Stimulated activated naive CD4-positive, alpha-beta T cell treated with Interleukin-2 at 50 U/mL for 16 hours (primary cell): ENCODE measurements around the gene MEIOB.
"Not testable (repeated sequence)": the region's sequence is repeated elsewhere in the genome, so short reads cannot be mapped to it uniquely, and the experiment has no call there.

Experiments
- DNase-seq: peaks from one replicate; lab custom pipeline; 2025; lab: John Stamatoyannopoulos, UW

Gene MEIOB

DNA sequence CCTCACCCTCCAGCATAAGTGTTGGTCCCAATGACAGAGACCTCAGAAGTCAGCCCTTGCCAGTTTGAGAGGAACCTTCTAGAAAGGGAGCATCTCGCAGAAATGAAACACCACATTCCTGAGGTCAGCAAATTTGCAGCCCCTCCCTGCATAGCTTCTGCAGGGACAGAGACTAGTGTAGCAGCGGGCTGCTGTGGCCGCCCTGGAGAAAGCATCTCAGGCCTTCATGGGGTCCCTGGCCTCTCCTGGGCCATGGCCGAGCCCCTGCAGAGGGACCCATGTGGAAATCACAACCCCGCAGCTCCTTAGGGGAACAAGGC lies 34.8 kb upstream of the MEIOB start:
- DNase-seq = no peak

DNA sequence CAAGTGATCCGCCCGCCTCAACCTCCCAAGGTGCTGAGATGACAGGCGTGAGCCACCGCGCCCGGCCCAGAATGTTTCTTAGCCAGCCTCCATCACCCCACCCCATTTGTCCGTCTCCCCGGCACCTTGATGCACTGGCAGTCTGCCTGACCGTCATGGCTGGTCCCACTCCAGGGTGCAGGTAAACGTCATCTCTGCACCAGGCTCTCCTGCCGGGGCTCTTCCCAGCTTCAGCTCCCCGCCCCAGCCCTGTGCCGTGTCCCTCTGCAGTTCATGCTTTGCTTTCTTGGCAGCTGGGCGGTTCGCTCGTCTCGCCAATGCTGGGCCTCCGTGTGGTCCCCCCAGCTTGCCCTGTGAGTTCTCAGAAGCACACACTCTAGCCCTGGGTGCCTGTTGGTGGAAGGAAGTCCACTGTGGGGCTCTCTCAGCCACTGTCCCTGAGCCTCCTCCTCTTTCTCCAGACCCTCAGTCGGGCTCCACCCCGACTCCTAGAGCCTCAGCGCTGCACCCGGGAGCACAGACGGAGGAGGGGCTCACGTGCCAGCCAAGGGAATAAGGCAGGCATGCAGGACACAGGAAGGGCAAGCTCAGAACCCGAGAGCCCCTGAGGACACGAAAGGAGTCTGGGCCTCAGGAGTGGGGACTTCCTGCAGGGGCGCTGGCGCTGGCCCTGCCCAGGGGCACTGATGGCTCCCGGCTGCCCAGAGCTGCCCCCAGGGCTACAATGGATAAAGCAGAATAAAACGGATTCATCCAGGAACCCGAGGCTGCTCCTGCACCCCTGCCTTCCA lies 34.3 kb upstream of the MEIOB start:
- DNase-seq = no peak

DNA sequence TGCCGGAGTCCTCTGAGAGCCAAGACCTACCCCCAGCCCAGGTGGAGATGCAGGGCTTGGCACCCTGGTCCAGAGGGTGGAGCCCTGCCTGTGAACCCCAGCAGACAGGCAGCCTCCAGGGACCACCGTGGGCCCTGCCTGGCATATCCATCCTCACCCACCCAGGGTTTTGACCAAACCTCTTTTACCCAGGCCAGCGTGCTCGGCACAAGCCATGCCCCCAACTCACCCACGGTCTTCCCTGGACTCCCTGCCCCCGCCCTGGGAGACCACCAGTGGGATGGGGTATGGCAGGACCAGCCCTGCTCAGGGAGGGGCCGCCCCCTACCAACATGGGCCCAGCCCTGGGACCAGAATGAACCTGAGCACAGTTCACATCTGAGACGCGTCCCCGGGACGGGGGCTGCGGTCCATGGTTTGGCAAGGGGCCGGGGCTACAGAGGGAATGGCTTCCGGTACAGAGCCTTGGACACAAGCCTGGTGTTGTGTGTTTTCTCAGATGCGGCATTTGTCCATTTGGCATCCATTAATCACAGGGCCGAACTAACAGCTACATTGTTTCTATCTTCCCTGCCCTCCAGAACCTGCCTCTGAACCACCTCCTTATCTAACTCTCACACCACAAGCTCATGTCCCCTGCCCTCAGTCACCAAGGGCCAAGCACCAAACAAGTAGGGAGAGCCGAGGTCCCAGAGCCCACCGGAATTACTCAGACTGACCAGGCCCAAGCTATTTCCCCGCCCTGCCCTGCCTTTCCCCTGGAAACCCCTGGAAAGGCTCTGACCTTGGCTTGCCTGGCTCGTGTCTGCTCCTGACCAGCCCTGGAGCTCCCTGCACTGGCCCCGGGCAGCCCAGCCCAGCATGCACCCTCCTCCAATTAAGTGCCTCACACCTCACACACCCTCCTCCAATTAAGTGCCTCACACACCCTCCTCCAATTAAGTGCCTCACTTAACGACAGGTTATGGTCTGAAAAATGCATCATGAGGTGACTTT lies 32.2 kb upstream of the MEIOB start:
- no peak for DNase-seq

DNA sequence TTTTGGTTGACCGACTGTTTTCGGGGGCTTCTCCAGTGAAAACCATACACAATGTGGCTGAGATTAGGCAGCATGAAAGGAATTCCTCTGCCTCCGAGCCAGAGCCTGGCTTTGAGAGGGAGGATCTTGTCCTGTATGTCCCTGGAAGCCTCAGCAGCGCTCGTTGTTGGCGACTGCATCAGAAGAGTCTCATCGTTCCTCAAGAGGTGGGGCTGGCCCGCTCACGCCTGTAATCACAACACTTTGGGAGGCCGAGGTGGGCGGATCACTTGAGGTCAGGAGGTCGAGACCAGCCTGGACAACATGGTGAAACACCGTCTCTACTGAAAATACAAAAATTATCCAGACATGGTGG lies 31.2 kb upstream of the MEIOB start:
- DNase-seq = no peak

DNA sequence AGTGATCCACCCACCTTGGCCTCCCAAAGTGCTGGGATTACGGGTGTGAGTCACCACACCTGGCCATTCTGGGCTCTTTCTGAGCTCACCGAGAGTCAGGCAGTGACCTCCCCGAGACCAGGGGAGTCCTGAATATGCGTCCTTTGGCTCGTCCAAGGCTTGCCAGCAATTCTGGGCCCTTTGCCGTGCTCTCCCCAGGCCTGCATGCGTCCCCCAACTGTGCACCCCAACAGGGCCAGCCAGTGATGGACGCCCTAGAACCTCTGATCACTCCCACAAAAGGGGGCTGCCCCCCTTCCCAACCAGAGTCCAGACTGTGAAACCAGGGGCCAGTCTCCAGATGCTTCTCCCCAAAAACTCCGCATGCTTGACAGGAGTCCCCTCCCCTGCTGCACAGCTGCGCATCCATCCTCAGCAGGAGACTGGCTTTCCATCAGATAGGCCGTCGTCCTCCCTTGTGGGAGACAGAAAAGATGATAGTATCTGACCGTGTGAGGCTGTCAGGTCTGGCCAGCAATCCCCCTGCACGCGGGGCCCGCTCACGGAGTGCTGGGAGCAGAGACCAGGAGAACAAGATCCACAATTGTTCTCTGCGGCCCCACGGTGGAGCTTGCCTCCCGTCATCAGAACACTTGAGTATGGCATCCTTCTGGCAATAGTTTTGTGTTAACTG lies 30.7 kb upstream of the MEIOB start:
- no peak for DNase-seq

DNA sequence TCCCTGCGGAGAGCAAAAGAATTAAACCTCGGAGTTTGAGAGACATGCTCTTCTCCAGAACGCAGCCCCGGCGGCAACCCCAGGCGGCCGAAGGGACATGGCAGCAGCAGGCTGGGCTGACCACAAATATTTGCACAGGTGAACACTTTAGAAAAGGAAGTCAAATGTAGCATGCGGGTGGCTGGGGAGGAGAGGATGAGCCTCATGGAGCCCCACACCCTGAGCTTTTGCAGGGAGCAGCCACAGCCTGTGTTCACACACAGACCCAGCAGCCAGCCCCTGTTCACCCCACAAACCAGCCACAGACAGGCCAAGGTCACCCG lies 28.4 kb upstream of the MEIOB start:
- DNase-seq = no peak

DNA sequence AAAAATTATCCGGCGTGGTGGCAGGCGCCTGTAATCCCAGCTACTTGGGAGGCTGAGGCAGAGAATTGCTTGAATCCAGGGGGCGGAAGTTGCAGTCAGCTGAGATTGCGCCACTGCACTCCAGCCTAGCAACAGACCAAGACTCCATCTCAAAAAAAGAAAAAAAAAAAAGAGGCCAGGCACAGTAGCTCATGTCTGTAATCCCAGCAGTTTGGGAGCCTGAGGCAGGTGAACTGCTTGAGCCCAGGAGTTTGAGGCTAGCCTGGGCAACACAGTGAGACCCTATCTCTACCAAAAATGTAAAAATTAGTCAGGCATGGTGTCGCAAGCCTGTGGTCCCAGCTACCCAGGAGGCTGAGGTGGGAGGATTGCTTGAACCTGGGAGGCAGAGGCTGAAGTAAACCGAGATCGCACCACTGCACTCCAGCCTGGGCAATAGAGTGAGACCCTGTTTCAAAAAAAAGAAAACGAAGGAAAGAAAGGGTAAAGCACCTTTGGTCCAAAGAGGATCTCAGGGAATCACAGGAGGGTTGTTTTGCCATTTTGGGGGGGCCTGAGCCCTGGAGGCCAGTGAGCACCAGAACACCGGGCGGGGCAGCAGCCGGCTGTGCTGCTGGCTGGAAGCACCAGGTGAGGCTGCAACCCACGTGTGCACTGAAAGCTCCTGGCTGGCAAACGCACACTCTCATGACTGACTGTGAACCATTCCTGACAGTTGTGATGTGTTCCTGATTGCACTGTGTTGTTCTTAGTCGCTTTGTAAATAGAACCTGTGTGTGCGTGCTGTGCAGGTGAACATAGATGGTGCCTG lies 27.9 kb upstream of the MEIOB start:
- DNase-seq = no peak

DNA sequence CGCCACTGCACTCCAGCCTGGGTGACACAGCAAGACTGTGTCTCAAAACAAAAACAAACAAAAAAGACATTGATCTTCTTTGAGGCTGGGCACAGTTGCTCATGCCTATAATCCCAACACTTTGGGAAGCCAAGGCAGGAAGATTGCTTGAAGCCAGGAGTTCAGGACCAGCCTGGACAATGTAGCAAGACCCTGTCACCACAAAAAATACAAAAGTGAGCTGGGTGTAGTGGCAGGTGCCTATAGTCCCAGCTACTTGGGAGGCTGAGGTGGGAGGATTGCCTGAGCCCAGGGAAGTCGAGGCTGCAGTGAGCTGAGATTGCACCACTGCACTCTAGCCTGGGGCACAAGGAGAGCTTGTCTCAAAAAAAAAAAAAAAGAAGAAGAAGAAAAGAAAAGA lies 25.7 kb upstream of the MEIOB start:
- DNase-seq = not testable (repeated sequence)

DNA sequence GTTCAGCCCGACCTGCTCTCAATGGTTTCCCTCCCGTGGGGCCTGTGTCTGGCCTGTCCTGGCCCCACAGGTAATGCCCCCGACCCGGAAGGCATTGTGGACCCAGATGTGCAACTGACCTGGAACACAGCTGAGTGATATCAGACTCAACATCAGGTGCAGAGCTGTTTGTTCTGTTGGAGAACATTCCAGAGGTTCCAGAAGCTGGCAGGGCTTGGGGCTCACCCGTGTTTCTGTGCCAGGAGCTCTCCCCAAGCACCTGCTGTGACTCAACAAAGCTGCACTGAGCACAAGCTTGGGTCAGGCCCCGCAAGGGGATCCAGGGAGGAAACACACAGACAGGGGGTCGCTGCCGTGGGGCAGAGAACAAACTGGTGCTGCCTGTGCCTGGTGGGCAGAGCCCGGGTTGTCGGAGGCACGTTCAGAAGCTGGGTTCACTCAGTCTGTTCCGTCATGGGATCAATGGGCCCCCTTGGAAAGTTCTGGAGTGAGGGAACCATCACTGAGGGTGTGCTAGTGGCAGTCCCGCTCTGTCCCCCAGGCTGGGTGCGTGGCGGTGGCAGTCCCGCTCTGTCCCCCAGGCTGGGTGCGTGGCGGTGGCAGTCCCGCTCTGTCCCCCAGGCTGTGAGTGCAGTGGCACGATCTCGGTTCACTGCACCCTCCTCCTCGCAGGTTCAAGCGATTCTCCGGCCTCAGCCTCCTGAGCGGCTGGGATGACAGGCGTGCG lies 24.1 kb upstream of the MEIOB start:
- no peak for DNase-seq

DNA sequence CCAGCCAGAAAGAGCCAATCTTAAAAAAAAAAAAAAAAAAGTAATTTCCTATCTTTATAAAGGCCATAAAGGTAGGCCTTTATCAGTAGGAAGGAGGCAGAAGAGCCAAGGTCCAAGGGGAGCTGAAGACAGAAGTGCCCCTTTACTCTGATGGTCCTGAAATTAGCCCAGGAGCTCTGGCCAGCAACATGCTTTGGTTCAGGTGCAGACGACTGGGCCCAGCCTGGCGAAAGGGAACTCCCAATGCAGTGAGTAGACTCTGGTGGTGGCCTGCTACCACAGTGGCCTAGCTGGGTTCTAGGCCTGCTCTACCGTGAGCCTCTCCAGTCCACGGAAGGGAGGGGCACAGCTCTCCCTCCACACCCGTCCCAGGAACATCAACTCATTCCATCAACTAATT lies 23.1 kb upstream of the MEIOB start:
- DNase-seq = no peak

DNA sequence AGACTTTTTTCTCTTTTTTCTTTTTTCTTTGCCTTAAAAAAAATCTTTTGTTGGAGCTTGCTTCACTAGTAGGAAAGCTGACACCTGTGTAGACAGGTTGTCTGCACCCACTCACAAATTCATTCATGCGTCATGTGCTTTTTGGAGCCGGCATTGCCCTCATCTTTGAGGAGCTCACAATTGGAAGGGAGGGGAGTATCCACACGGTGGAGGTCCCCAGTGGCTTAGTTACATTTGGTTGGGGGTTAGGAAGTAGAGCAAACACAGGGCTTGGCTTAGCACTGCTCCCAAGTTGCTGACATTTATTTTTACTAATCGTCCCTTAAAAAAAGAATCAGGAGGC lies 18.7 kb upstream of the MEIOB start:
- DNase-seq = no peak

DNA sequence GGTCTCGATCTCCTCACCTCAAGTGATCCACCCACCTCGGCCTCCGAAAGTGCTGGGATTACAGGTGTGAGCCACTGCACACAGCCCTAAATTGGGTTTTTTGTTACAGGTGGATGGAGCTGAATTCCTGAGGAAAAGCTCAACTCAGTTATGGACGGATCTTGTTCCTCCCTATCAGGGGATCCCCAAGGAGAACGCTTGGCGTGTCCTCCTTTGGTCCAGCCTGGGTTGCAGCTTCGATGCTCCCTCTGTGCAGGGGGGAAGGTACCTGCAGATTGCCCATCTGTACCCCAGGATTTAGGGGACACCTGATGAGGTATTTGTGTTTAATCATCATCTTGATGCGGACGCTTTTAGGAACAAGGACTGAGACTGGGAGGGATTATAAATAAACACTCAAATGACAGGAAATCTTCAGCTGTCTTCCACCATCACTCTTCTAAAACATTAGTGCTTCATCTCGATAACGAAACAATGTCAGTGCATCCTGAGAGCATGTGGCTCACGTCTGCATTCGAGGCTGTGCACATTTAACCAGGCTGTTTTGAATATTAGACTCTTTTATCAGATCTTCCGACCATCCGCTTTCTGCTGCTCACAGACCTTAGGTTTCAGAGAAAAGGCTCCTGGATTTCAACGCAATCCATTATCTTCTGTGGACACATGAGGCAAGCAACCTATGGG lies 18.2 kb upstream of the MEIOB start:
- no peak for DNase-seq

DNA sequence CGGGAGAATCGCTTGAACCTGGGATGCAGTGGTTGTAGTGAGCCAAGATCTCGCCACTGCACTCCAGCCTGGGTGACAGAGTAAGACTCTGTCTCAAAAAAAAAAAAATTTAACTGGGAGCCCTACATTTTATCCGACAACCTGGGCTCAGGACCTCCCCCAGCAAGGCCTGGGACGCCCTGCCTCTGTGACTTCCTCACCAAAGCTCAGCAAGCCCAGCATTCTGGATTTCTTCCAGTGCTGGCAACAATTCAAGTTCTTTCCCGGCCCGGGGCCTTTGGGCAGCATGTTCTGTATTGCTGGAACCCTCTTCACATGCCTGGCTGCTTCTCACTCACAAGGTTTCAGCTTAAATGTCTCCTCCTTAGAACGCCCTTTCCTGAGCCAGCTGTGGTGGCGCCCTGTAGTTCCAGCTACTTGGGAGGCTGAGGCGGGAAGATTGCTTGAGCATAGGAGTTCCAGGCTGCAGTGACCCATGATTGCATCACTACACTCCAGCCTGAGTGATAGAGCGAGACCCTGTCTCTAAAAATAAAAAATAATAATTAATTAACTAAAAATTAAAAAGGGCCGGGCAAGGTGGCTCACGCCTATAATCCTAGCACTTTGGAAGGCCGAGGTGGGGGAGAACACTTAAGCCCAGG lies 15.9 kb upstream of the MEIOB start:
- no peak for DNase-seq

DNA sequence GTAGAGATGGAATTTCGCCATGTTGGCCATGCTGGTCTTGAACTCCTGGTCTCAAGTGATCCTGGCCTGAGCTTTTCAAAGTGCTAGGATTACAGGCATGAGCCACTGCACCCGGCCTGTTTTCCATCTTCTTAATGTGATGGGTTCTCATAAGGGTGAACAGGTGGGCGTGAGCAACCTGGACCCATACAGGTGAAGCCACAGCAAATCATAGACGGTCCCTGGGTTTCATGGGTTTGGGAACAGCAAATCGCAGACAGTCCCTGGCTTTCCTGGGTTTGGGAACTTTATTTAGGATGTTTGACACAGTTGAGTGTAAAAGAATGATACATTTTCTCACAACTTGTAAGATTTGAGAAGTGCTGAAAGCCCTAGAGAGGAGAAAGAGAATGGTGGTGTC lies 12.9 kb upstream of the MEIOB start:
- no peak for DNase-seq

DNA sequence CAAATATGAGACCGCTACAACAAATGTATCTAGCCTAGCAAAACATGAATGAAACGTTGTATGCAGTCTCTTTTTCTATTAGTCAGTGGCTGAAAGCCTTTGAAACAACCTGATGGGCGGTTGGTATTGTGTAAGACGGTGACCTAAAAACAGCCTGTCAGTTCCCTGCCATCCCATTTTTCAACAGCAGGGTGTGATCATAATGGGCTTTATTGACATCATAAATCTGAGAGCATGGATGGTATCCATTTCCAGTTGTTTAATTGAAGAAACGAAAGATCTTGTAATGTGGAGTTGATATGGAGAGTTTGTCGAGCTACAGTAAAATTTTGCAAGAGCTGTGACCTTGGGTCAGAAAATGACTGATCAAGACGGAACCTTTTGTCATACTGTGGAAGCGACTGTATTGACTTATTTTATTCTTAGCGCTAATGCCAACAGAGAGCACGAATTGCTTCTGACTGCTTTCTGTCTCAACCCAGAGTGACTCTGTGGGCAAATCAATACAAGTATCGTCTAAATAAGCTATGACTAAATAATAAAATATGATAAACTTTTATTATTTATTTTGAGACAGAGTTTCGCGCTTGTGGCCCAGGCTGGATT lies 12.3 kb upstream of the MEIOB start:
- DNase-seq = no peak

DNA sequence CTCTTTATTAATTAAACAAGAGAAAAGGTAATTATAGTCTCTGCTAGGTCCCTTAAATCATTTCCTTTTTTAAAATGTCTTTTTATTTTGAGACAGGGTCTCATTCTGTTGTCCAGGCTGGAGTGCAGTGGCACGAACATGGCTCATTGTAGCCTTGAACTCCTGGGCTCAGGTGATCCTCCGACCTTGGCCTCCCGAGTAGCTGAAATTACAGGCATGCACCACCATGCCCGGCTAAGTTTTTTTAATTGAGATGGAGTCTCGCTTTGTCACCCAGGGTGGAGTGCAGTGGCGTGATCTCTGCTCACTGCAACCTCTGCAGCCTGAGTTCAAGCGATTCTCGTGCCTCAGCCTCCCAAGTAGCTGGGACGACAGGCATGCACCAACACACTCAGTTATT lies 9.2 kb upstream of the MEIOB start:
- DNase-seq = not testable (repeated sequence)

DNA sequence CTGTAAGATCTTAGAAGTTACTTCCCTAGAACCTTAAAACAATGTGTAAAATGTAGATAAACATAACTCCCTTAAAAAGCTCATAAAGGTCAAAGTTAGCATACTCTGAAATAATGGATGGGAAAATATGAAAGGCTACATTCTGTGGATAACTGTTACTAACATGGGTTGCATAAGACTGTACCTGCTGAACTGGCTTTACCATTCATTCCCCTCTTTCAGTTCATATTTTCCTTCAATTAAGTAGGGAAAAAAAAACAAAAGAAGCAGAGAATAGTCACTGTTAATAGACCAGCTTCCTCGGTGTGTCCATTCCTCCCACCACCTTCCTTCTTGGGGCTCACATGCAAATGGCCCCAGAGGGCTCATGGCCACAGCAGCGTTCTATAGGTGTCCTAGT lies 7.5 kb upstream of the MEIOB start:
- no peak for DNase-seq

DNA sequence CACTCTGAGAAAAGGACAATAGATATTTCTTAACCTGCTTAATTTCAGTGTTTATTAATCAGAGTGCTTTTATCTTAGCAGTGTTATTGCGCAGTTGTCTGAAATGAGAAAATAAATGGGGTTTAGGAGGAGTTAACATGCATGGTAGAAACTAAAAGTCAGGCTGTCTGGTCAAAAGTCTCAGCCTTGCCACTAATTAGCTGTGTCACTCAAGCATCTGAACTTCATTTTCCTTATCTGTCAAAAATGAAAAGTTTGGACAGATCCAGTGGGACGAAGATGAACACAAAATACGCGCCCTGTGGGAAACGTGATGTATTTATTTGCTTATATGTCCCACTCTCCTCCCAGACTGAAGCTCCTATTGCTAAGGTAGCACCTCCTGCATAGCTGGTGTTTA lies 6.3 kb upstream of the MEIOB start:
- DNase-seq = no peak

DNA sequence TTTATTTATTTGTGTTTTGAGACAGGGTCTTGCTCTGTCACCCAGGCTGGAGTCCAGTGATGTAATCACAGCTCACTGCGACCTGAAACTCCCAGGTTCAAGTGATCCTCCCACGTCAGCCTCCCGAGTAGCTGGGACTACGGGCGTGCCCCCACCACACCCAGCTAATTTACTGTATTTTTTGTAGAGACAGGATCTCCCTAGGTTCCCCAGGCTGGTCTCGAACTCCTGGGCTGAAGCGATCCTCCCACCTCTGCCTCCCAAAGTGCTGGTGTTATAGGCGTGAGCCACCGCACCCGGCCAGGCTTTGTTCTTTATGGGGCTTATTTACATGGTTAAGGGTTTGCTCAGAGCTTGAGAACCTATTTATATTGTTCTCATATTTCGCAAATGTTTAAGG lies 5.8 kb upstream of the MEIOB start:
- no peak for DNase-seq

DNA sequence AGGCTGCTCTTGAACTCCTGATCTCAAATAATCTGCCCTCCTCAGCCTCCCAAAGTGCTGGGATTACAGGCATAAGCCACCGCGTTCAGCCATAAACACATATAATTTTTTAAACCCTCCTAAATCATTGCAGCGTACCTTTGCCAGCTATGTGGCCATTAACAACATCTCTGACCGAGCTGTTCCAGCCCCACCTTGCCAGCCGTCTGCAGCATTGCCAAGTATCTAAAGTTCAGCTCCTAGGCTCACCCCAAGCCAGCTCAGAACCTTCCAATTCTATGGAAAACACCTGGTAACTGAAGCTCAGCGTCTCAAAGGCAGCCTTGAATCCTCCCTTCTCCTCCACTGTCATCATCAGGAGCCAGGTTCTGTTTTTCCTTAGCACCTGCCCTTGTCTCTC lies 5.1 kb upstream of the MEIOB start:
- DNase-seq = no peak
